Measurements from ENCODE around the gene HTR7. TPM values are rescaled to one million over a fixed set of nuclear protein-coding genes. Genes with fewer than 3 reads are reported as not detected.
A peak's percentile ranks its signal among the peaks of the same experiment; 100 is the strongest.

HTR7 gene
- polyA plus RNA-seq, 1 donor (not counting 4 experiments of a cell fraction or from before 2014, with no cell fraction given) = 12.2 TPM

DNA sequence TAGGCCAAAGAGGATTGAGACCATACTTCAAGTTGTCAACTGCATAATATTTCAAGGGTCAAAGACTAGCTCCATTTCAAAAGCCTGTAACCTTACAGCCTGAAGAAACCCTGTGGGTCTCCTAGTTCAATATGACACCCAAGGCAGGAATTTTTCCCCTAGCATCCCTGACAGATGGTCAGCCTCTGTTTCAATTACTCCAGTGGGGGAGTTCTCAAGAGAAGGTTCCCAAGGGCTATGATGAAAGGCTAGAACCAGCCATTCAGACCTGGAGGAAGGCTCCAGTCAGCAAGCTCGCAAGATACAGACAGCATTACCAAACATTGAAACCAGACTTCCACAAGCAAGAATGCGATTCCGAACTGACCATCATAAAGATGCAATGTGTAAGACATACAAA is 1.6 kb downstream of the HTR7 start:
- Histone ChIP-seq H3K4me2 (ENCODE audit: control insufficient read depth, extremely low read depth, insufficient read depth, low read depth, low read length) (peak overlapping the region; percentile 90), H2AFZ (ENCODE audit: control insufficient read depth, low read length) (no peak overlapping the region), H3K9ac (ENCODE audit: control insufficient read depth, extremely low read depth, insufficient read depth, low read length) (peak overlapping the region; percentile 82), H4K20me1 (ENCODE audit: control insufficient read depth, extremely low read depth, insufficient read depth, low read length) (no peaks in the 10 kb centered on the region), H3K27me3 (ENCODE audit: control insufficient read depth, extremely low read depth, insufficient read depth, low read length) (no peaks in the 10 kb centered on the region), H3K4me1 (ENCODE audit: control insufficient read depth, extremely low read depth, insufficient read depth, low read length) (peaks cover 34% of the 10 kb centered on the region), H3K27ac (ENCODE audit: control insufficient read depth, insufficient read depth, low read length) (no peak overlapping the region), H3K79me2 (ENCODE audit: control insufficient read depth, insufficient read depth, low read length) (peaks cover 50% of the 10 kb centered on the region), H3K9me1 (ENCODE audit: control insufficient read depth, extremely low read depth, insufficient read depth, low read length) (no peaks in the 10 kb centered on the region), H3K36me3 (ENCODE audit: control insufficient read depth in 2 of 2, extremely low read depth in 1 of 2, insufficient read depth in 2 of 2, low read length in 2 of 2) (no peaks in the 10 kb centered on the region), H3K9me3 (ENCODE audit: control insufficient read depth, low read depth, low read length) (no peaks in the 10 kb centered on the region), H3K4me3 (ENCODE audit: control insufficient read depth in 2 of 3, extremely low read depth in 1 of 3, insufficient read depth in 2 of 3, low read depth in 1 of 3, low read length in 3 of 3) (peak overlapping the region; percentile 60 to 79 (median 69))
- no peak for TF ChIP-seq EZH2 (IDR thresholded peaks at IDR 0.05; ENCODE audit: low read length)
- TF ChIP-seq, protein P1, sequence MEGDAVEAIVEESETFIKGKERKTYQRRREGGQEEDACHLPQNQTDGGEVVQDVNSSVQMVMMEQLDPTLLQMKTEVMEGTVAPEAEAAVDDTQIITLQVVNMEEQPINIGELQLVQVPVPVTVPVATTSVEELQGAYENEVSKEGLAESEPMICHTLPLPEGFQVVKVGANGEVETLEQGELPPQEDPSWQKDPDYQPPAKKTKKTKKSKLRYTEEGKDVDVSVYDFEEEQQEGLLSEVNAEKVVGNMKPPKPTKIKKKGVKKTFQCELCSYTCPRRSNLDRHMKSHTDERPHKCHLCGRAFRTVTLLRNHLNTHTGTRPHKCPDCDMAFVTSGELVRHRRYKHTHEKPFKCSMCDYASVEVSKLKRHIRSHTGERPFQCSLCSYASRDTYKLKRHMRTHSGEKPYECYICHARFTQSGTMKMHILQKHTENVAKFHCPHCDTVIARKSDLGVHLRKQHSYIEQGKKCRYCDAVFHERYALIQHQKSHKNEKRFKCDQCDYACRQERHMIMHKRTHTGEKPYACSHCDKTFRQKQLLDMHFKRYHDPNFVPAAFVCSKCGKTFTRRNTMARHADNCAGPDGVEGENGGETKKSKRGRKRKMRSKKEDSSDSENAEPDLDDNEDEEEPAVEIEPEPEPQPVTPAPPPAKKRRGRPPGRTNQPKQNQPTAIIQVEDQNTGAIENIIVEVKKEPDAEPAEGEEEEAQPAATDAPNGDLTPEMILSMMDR (optimal IDR thresholded peaks at IDR 0.05 in 1 of 3, IDR thresholded peaks at IDR 0.05 in 1 of 3, conservative IDR thresholded peaks at IDR 0.05 in 1 of 3; ENCODE audit: extremely low read depth in 1 of 3, insufficient read depth in 2 of 3, low read length in 3 of 3) = no peak
- DNase-seq (ENCODE audit: low read depth, low spot score) (no peak), FAIRE-seq (peak; percentile 68)
- dilution Hi-C loops (cut with MboI; ENCODE audit: extremely low pct_ligation_motif_present, low sequenced_read_pairs) = no loop called here

DNA sequence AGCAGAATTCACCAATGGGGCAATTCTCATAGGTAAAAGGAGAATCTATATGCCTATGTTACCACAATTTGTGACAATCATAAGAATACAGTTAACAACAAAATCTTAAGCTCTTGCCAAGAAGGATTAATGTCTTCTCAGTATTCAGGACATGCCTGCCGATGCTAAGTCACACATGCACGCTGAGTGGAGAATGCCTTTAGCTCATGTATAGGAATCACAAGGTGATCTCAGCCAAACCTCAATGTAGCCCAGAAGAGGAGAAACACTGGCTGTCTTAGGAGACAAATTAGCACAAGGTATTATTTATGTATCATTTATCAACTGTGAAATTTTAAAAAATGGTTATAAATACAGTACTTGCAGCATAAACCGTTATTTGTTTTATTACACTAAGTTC is 2.7 kb downstream of the HTR7 start:
- no peak for DNase-seq (ENCODE audit: low read depth, low spot score)
- no peaks in the 10 kb centered on the region for H3K9me1 ChIP-seq (ENCODE audit: control insufficient read depth, extremely low read depth, insufficient read depth, low read length)
- no peaks in the 10 kb centered on the region for H3K36me3 ChIP-seq (ENCODE audit: control insufficient read depth in 2 of 2, extremely low read depth in 1 of 2, insufficient read depth in 2 of 2, low read length in 2 of 2)
- peaks cover 34% of the 10 kb centered on the region for H3K4me1 ChIP-seq (ENCODE audit: control insufficient read depth, extremely low read depth, insufficient read depth, low read length)
- no peaks in the 10 kb centered on the region for H3K27me3 ChIP-seq (ENCODE audit: control insufficient read depth, extremely low read depth, insufficient read depth, low read length)
- H2AFZ ChIP-seq (ENCODE audit: control insufficient read depth, low read length) = no peak overlapping the region
- no peak overlapping the region for H3K27ac ChIP-seq (ENCODE audit: control insufficient read depth, insufficient read depth, low read length)
- dilution Hi-C loops (cut with MboI; ENCODE audit: extremely low pct_ligation_motif_present, low sequenced_read_pairs) = no loop called here
- peaks cover 50% of the 10 kb centered on the region for H3K79me2 ChIP-seq (ENCODE audit: control insufficient read depth, insufficient read depth, low read length)
- no peak overlapping the region for H3K9ac ChIP-seq (ENCODE audit: control insufficient read depth, extremely low read depth, insufficient read depth, low read length)
- no peaks in the 10 kb centered on the region for H3K9me3 ChIP-seq (ENCODE audit: control insufficient read depth, low read depth, low read length)
- H4K20me1 ChIP-seq (ENCODE audit: control insufficient read depth, extremely low read depth, insufficient read depth, low read length) = no peaks in the 10 kb centered on the region
- TF ChIP-seq, protein P1 (optimal IDR thresholded peaks at IDR 0.05 in 1 of 3, IDR thresholded peaks at IDR 0.05 in 1 of 3, conservative IDR thresholded peaks at IDR 0.05 in 1 of 3; ENCODE audit: extremely low read depth in 1 of 3, insufficient read depth in 2 of 3, low read length in 3 of 3) = no peak
- TF ChIP-seq EZH2 (IDR thresholded peaks at IDR 0.05; ENCODE audit: low read length) = no peak
- peak overlapping the region in 2 of 3 experiments; percentile 69 to 79 for H3K4me3 ChIP-seq (ENCODE audit: control insufficient read depth in 2 of 3, extremely low read depth in 1 of 3, insufficient read depth in 2 of 3, low read depth in 1 of 3, low read length in 3 of 3)
- peak overlapping the region; percentile 90 for H3K4me2 ChIP-seq (ENCODE audit: control insufficient read depth, extremely low read depth, insufficient read depth, low read depth, low read length)
- FAIRE-seq = peak; percentile 77
